SK-N-SH treated with all-trans-retinoic acid at 6 μM for 48 hours (cell line): ENCODE results near the gene SH3PXD2A.

Experiments used
- ESRRG ChIP-seq: fragments of 250-450 bp; sonication (Bioruptor Pico); IDR thresholded peaks from 2 replicates; pipeline ENCODE4 v1.6.1; 2021; ENCODE audit warnings: mild to moderate bottlenecking
- TOX ChIP-seq: fragments of 250-450 bp; sonication (Bioruptor Pico); IDR thresholded peaks from 2 replicates; pipeline ENCODE4 v1.8.0; 2021; ENCODE audit warnings: mild to moderate bottlenecking, moderate library complexity, borderline replicate concordance
- ZC3H10 ChIP-seq: fragments of 250-450 bp; sonication (Bioruptor Pico); IDR thresholded peaks from 2 replicates; pipeline ENCODE4 v1.5.1; 2021; ENCODE audit warnings: mild to moderate bottlenecking, moderate library complexity

- TF ChIP-seq ZC3H10 (CRISPR knock-in tag) (no peak), TOX (CRISPR knock-in tag) (no peak), ESRRG (no peak)
These were observed 159.8 kb downstream of the SH3PXD2A start for GRCh38 chr10:103695584-103696005.
